HCT116 (cell line): ENCODE measurements around the gene LYL1.

Source experiments
- EZH2 ChIP-seq: fragments of 200-600 bp; sonication (generic); IDR thresholded peaks from 2 replicates; pipeline ENCODE4 v1.6.1; 2017; ENCODE audit warnings: antibody characterized with exemption, mixed run types
- POLR2A ChIP-seq: IDR thresholded peaks from 2 replicates; pipeline ENCODE4 v1.7.0; 2011; ENCODE audit warnings: borderline replicate concordance; ENCODE audit not compliant: insufficient read depth, insufficient read length; ENCODE audit errors: extremely low read depth

DNA sequence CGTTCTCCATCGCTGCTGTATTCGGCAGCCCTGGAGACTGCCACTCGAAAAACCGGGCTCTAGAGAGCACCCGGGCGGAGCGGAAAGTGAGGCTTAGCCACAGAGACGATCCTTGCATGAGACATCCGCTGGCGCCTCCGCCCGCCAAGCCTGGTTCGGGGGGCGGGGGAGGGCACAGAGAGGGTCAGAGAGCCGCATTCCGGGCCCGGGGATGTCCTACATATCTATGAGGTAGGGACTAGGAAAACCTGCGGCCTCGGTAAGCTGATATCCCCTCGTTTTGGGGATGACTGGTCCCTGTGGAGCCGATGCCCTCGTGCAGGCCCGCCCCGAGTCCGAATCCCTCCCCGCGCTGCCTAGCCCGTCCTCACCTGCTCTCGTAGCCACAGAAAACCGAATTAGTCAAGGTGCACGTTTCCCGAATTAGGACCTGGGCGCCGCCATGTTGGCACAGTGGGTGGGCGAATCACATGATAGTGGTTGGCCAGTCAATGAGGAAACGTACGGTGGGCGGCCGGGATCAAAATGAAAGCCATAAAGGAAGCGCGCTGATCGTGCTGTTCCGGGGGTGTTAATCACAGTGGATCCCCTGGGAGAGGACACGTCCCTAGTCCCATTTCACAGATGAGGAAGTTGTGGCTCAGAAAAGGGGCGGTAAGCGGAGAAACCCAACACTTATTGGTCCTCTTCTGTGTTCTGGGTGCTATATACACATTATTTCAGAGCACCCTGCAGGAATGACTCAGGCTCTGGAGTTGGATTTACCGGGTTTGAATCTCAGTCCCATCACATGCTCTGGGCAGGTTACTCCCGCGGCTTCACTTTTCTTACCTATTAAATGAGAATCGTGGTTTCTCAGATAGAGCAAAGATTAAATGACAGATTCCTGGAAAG lies 13.9 kb upstream of the LYL1 start, which contains the start of gene TRMT1:
- TF ChIP-seq EZH2 (no peak), POLR2A (peak; percentile 61)
